Measurements from ENCODE around the gene LAMB1. TPM values are rescaled to one million over a fixed set of nuclear protein-coding genes. Genes with fewer than 3 reads are reported as not detected.

Gene LAMB1
- total RNA-seq, 1 experiment from 2014 or later: 32.0 TPM

DNA sequence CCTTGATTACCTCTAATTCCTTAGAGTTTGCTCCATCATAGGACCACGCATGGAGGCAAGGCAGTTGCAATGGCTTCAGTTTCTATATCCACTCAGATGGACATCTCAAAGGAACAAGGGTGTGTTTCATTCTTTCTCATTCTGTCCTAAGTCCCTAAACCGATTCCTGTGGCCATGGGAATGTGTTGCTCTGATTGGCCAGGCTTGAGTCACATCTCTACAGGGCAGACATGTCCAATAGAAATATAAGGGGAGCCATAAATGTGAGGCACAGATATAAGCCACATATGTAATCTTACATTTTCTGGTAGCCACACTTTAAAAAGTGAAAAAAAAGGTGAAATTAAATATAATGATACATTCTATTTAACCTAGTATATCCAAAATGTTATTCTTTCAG is 128.8 kb downstream of the LAMB1 start:
- ChIA-PET RAD21 (ENCODE audit: low non-redundant PET in 1 of 2, low total read pairs in 2 of 2, uncharacterized antibody in 2 of 2, unreplicated experiment in 2 of 2) (no interaction called here), CTCF (interaction anchor here (1.0 to 1.9 kb wide), 10 partner anchors 9 to 727 kb away, joined by 3 to 48 read pairs (median 8); partner anchors contain the start of gene CBLL1), POLR2A (interaction anchor here (1.0 kb wide), 1 partner anchor 131 kb away, joined by 5 read pairs; no protein-coding TSS in a partner anchor)
- DNase-seq (ENCODE audit: low read depth, low spot score) (no peak), ATAC-seq (0 out of 2 replicates have a peak, but pooled peaks have one; percentile 31)
- Histone ChIP-seq H3K9me3 (ENCODE audit: control insufficient read depth in 1 of 2, insufficient read depth in 1 of 2, low read depth in 1 of 2, low read length in 2 of 2) (no peaks in the 10 kb centered on the region), H3K36me3 (ENCODE audit: control insufficient read depth in 1 of 2, insufficient read depth in 2 of 2, low read length in 2 of 2) (no peaks in the 10 kb centered on the region), H3K79me2 (ENCODE audit: insufficient read depth, low read length) (no peaks in the 10 kb centered on the region), H2AFZ (ENCODE audit: low read depth, low read length, poor library complexity, severe bottlenecking) (peak overlapping the region; percentile 17), H3K27me3 (ENCODE audit: insufficient read depth, low read length) (no peaks in the 10 kb centered on the region), H3K4me1 (ENCODE audit: control insufficient read depth in 1 of 2, insufficient read depth in 2 of 2, low read length in 2 of 2) (peaks cover 0 to under 1% of the 10 kb centered on the region in 2 experiments; a peak in 1 of 4 replicates), H3K4me2 (ENCODE audit: low read length) (no peak overlapping the region), H3K4me3 (replicated peaks in 1 of 2; ENCODE audit: low read depth in 1 of 2, low read length in 2 of 2) (no peak overlapping the region), H3K27ac (ENCODE audit: low read depth, low read length) (no peak overlapping the region), H4K20me1 (ENCODE audit: insufficient read depth) (no peaks in the 10 kb centered on the region), H3K9ac (ENCODE audit: low read length) (no peak overlapping the region), H3K9me2 (ENCODE audit: insufficient read depth) (no peaks in the 10 kb centered on the region)
- TF ChIP-seq ZNF274 (IDR thresholded peaks at IDR 0.05; ENCODE audit: low read depth, low read length) (no peak), FOSL1 (IDR thresholded peaks at IDR 0.05; ENCODE audit: low read depth) (no peak), SRF (IDR thresholded peaks at IDR 0.05; ENCODE audit: low read depth) (no peak), SP1 (IDR thresholded peaks at IDR 0.05; ENCODE audit: low read depth) (no peak)
- intact Hi-C loops (cut with micrococcal nuclease): loop anchor here (1.0 to 10.0 kb wide), 3 partner anchors 131 to 411 kb away; partner anchors contain the start of gene BCAP29
- BruUV-seq (replicated peaks): no TSS peak

Other genes with a start within 250 kb of the LAMB1 start
- 0.54 TPM for gene SLC26A3, start 199.9 kb downstream of the LAMB1 start, total RNA-seq (2021; ENCODE audit: unreplicated experiment)
- gene DLD, start 112.0 kb downstream of the LAMB1 start, total RNA-seq (2021; ENCODE audit: unreplicated experiment): 104 TPM
- gene LAMB4, start 127.2 kb upstream of the LAMB1 start, total RNA-seq (2021; ENCODE audit: unreplicated experiment): not detected

Measured in HCT116 (cell line).